Activated gamma-delta T cell (primary cell): ENCODE data around the gene TNIP1.

Experiments
- DNase-seq: peaks from one replicate; lab custom pipeline; 2025; lab: John Stamatoyannopoulos, UW

TNIP1 gene

GRCh38 chr5:151064916-151065499, 15.8 kb downstream of the TNIP1 start:
- DNase-seq: no peak

GRCh38 chr5:151063142-151063989, 17.5 kb downstream of the TNIP1 start:
- DNase-seq: no peak

- no peak for DNase-seq
Measured at GRCh38 chr5:151062405-151063141, 18.3 kb downstream of the TNIP1 start.

GRCh38 chr5:151060742-151061141, 20.1 kb downstream of the TNIP1 start:
- no peak for DNase-seq

- DNase-seq: no peak
Measured at GRCh38 chr5:151058891-151059489, 21.8 kb downstream of the TNIP1 start.

- DNase-seq: no peak
Measured at GRCh38 chr5:151058301-151058700, 22.5 kb downstream of the TNIP1 start.

GRCh38 chr5:151056379-151057325, 24.2 kb downstream of the TNIP1 start:
- DNase-seq: no peak

- no peak for DNase-seq
Measured at GRCh38 chr5:151055336-151055735, 25.5 kb downstream of the TNIP1 start.

- DNase-seq: no peak
Measured at GRCh38 chr5:151054709-151055108, 26.1 kb downstream of the TNIP1 start.

- DNase-seq: no peak
Measured at GRCh38 chr5:151053796-151054462, 26.9 kb downstream of the TNIP1 start.

- DNase-seq: no peak
Measured at GRCh38 chr5:151052836-151053235, 28.0 kb downstream of the TNIP1 start.

GRCh38 chr5:151051931-151052608, 28.8 kb downstream of the TNIP1 start:
- DNase-seq: no peak

GRCh38 chr5:151051066-151051930, 29.5 kb downstream of the TNIP1 start:
- no peak for DNase-seq

GRCh38 chr5:151048526-151048925, 32.3 kb downstream of the TNIP1 start:
- DNase-seq: no peak

GRCh38 chr5:151047814-151048425, 32.9 kb downstream of the TNIP1 start:
- DNase-seq: no peak

GRCh38 chr5:151042453-151043093, 38.3 kb downstream of the TNIP1 start:
- DNase-seq: no peak

- no peak for DNase-seq
Measured at GRCh38 chr5:151041577-151042268, 39.1 kb downstream of the TNIP1 start.
